HG03139 (cell line): Measurements from ENCODE around the gene PLEKHM1.
A peak's percentile ranks its signal among the peaks of the same experiment; 100 is the strongest.
"Not testable (repeated sequence)": the region's sequence is repeated elsewhere in the genome, so short reads cannot be mapped to it uniquely, and the experiment has no call there.

Experiments used
- ATAC-seq: cut with Tn5 transposase; IDR thresholded peaks from one replicate; pipeline ENCODE4 v1.9.1; 2021; ENCODE audit not compliant: unreplicated experiment

The PLEKHM1 gene

DNA sequence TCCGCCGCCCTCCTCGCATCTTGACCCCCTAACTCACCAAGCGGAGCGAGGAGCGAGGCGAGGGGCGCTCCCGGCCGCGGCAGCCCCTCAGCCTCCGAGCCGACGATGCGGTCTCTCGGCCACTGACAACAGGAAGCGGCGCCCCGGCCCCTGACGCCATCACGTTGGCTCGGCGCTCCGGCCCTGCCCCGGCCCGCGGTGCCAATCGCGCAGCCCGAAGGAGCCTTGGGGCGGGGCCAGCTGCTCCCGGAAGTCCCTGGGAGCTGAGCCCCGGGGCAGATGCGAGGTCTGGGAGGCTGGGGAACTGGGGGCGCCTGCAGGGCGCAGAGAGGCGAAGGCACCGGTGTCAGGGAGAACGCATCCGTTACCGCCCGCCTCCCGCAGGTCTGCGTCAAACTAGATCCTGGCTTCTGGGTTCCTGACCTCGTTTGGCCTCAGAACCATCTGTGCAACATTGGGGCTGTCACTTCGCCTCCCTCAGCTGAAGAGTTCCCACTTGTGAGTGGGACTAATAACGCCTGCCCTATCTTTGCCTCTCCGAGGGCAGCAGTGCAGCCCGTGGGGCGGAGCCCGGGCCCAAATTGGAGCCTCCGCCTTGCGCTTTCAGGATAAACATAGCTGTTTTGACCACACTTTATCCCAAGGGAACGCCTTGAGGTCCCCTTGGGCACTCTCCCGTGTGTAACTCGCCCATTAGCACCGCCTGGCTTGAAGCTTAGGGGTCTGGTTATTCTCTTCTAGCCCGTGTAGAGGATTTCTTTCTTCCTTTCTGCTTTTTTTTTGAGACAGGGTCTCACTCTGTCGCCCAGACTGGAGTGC, at the start of gene PLEKHM1:
PLEKHM1 (minus strand) TSS at position 107 of the 819 bp plus-strand sequence. CDS start 8,237 bp downstream, outside the sequence.
- ATAC-seq: peak; percentile 87

DNA sequence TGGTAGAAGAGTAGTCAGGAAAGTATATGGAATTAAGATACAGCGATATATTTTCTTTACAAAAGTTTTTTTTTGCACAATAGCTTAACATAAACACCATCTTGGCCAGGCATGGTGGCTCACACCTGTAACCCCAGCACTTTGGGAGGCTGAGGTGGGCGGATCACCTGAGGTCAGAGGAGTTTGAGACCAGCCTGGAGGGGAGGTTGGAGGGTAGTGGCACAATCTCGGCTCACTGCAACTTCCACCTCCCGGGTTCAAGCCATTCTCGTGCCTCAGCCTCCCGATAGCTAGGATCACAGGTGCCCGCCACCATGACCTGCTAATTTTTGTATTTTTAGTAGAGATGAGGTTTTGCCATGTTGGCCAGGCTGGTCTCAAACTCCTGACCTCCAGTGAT, 47.6 kb upstream of the PLEKHM1 start:
- ATAC-seq: not testable (repeated sequence)

DNA sequence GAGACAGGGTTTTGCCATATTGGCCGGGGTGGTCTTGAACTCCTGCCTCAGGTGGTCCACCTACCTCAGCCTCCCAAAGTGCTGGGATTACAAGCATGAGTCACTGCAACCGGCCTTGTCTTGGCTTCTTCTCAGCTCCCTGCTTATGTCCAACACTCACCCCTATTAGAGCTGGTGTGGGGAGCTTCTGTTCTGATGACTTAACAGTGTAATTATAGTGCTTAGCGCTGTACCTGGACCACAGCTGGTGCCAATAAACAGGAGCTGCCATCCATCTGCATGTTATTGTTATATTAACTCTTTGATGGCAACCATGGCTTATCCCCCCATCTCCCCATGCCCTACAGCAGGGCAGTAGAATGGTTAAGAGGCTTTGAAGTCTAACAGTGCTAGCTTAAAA, 15.6 kb upstream of the PLEKHM1 start:
- ATAC-seq: not testable (repeated sequence)

DNA sequence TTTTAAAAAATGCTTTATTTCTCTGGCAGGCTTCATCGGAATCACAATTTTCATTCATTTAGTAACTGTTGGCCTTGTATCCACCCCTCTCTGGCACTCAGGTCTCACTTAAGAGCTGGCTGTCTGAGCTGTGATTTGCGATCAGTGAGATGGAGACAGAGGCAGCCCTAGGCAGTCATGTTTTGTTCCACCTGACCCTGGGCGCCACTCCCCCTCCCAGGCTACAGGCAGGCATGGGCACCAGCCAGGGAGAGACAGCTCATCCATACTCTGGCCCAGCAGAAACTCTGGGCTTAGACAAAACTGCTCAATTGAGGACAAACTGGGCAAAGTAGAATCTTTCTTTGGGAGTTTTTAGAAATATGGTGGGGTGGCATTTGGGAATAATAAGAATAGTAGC, 14.7 kb upstream of the PLEKHM1 start:
- not testable (repeated sequence) for ATAC-seq

DNA sequence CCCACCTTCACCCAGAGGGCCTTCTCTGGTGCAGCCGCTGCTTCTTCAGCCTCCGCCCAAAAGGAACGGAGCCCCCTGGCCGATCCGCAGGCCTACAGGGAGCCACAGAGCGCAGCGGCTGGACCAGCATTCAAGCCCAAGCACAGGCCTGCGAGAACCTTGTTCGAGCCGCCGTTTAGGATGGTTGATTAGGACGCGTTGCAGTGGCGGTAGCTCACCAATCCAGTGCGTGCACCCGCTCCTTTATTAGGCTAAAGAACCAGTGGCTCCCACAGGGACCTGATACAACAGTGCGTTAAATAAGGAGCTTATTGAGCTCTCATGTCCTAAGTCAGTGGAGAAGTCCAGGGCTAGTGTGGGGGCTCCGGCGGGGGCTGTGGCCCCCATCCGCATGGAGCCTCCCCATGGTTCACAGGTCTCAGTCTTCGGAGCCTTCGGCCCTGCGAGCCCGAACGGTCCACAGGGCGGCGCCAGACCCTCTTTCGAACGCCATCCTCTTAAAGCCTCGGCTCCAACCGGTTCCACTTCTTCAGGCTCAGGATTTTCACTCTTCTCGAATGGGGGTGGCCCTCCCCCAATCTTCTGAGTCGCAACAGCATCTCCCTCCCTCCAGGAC, 10.7 kb upstream of the PLEKHM1 start:
- ATAC-seq: not testable (repeated sequence)

DNA sequence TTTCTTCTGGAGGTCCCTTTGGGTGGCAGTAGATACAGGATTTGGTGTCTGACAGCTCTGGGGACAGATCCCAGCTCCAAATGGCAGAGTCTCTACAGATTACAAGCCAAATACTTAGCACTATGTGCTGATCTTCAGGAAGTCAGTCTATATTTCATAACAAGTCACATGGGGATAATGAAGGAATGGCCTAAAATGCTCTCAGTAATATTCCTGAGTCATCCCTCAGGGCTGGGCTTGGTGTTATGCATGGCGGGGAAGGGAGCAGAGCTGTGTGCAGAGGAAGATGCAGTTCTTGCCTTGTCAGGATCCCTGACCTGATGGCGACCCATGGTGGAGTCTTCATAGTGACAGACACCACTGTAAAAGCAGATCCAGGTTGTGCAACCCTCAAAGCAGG, 10.0 kb upstream of the PLEKHM1 start:
- ATAC-seq: not testable (repeated sequence)

DNA sequence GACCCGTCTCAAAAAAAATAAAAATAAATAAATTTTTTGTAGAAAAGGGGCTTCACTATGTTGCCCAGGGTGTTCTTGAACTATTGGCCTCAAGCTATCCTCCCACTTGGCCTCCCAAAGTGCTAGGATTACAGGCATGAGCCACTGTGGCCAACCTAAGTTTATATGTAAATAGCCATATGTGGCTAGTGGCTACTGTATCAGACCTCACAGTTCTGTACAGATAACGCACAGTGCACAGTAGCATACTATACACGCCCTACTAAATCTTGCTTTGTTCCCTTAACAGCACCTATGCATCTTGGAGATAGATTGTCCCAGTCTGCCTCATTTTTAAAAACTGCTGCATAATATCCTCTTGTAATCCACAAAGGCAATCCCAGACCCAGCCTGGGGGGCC, 8.7 kb upstream of the PLEKHM1 start:
- ATAC-seq: not testable (repeated sequence)

DNA sequence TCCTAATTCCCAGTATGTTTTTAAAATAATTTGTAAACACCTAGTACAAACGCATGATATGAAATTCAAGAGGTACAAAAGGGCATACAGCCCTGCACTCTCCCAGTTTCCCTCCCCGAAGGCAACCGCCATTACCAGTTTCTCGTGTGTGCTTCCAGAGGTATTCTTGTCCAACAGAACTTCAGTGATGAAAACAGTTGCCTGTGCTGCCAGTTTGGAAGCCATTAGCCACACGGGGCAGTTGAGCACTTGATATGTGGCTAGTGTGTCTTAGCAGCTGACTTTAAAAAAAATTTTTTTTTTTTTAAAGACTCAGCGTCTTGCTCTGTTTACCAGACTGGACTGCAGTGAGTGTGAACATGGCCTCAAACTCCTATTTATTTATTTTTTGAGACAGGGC, 7.9 kb upstream of the PLEKHM1 start:
- ATAC-seq: not testable (repeated sequence)

DNA sequence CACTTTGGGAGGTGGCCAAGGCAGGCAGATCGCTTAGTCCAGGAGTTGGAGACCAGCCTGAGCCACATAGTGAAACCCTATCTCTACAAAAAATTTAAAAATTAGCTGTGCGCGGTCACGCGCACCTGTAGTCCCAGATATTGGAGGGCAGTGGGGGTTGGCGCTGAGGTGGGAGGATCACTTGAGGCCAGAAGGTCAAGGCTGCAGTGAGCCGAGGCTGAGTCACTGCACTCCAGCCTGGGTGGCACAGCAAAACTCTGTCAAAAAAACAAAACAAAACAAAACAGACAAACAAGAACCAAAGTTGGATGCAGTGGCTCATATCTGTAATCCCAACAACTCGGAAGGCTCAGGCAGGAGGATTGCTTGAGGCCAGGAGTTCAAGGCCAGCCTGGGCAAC, 6.9 kb upstream of the PLEKHM1 start:
- ATAC-seq: not testable (repeated sequence)

DNA sequence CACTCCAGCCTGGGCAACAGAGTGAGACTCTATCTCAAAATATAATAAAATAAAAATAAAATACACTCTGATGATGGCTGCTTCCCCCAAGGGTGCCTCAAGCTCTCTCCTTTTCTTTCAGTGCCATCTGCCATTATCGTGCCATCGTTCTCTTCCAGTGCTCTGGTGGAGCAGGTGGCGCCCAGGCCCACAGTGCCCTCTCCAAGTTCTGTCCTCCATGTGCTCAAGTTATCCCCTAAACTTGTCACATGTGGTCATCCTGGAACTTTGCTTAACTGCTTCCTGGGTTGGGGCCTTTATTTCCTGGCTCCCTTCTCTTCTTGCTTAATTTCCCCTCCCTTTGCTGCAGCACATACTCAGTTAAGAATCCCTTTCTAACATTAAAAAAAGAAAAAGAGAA, 6.0 kb upstream of the PLEKHM1 start:
- not testable (repeated sequence) for ATAC-seq

DNA sequence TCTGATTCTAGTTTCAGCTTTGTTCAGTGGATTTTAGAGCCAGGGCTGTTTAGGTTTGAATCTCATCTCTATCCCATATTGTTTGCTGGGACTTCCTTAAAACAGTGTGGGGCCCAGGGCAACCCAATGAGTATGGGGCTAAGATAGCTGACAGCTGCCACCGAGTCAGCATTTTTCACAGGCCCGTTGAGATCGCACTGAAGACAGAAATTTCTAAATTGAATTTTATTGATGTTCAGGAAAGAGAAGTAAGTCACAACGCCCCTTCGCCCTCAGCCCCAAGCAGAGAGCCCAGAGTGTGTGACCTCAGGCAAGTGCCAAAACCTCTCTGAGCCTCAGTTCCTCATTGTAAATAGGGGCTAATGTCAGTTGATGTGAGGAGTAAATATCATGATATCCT, 4.0 kb upstream of the PLEKHM1 start:
- ATAC-seq: not testable (repeated sequence)

DNA sequence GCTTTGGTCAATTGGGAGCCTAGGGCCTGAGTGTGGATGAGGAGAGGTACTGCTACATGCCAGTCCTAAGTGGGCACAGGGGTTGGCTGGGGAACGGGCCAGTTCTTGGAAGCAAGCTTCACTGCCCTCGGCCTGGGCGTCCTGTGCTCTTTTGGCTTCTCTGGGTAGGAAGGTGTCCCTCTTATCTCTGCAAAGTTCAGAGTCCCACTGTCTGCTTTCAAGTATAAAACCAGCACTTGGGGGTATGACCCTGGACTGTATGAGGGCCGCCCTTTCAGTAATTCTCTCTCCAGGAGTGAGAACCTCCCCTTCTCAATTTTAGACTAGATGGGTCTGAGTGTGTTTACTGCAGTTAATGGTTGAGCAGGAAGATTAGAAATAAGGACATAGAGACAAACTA, 1.6 kb upstream of the PLEKHM1 start:
- ATAC-seq: not testable (repeated sequence)

DNA sequence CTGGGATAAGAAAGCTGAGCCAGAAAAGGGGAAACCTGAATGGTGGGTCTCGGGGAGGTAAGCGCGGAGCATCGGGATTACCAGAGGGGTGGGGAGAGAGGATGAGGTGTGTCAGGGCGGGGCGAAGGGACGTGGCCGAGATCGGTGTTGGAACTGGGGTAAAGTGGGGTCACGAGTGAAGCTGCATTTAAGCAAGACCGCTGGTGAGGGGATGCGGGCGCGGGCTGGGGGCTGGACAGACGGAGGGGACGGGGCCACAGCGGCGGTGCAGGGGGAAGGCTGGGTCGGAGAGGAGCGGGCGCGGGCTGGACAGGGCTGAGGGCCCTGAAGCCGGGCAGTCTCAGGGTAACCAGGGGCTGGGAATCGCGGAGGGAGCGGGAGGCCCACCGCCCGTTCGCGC, 323 bp downstream of the PLEKHM1 start:
- ATAC-seq: peak; percentile 14

DNA sequence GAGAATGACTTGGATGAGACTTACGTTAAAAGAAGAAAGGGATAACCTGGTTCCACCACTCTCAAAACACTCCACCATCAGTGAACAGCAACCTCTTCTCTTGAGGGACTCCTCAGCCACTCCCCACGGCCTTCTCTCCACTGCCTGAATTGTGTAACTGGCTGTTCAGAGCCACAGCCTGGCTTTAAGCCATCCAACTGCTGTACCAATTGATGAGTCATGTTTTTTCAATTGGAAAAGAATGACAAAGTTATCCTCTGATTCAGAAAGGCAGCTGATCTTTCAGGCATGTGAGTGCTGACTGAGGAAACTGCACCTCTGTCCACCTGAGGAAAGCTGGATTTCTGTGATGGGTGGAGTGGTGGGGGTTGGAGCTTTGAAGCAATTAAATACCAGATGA, 2.8 kb downstream of the PLEKHM1 start:
- not testable (repeated sequence) for ATAC-seq

DNA sequence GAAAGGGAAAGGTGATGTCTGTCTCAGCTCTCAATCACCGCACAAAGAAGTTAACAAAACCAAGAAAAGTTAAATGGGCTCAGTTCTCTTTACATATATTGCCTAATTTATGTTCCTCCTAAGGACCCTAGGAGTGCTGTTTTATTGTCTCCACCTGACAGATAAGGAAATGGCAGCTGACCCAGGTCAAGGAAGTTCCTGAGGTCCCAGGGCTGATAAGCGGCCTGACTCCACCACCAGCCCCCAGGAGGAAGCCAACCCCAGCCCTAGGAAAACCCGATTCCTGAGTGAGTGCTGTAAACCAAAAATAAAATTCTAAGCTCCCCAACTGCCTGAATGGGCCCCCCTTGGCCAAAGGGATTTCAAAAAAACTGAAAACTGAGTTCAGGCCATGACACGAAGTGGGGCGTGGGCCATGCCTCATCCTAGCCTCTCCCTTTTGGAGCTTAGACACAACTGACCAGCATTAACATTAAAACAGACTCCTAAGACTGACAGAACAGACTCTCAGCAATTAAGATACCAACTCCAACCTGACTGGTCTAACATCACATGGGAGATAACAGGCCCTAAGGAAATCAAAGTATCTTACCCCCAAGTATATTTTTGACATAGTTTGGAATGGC, 6.8 kb downstream of the PLEKHM1 start:
- not testable (repeated sequence) for ATAC-seq

DNA sequence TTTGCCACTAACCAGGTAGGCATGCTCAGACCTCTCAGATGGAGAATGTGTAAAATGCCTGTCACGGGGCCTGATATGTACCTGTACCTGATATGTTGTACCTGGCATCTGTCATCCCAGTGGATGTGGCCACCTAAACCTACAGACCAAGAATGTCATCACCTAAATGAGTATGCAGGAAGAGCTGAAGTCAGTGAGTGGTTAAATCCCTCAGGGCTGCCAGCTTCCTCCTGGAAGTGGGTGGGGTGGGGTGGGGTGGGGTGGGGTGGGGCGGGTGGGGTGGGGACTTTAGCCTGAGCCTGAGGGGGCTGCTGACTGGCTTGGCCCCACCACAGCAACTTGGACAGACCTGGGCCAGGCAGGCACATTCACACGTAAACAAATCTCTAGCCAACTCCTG, 7.3 kb downstream of the PLEKHM1 start:
- not testable (repeated sequence) for ATAC-seq

DNA sequence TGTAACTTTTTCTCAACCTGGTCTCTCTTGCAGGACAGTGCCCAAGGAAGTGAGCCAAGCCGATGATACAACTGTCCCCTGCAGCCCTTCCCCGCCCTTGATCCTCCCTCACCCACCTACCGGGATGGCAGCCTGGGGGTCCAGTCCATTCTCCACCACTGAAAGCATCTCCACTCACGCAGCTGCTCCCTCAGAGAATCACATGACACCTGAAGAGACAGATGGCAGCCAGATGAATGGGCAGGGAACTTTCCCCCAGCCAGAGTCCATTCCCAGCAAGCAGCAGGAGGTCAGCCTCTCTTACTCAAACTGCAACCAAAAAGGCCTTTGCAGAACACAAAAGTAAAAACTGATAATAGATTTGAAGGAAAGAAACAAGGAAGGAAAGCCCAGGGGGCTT, 8.2 kb downstream of the PLEKHM1 start:
- not testable (repeated sequence) for ATAC-seq

DNA sequence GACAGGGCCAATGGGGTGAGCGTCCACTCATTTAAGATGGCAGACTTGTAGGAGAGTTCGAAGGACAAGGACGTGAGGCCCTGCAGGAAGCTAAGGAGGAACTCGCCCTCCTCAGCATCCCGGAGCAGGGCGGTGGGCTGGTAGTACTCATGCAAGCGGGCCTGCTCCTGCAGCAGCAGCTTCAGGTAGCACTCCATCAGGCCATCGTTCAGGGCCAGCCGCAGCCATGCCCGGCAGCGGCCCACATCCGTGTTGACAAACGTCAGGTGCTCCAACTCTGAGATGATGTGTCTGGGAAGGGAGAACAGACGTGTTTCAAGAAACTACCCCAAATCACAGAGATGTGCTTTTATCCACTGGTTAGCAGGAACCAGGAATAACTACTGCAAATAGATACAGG, 15.1 kb downstream of the PLEKHM1 start:
- not testable (repeated sequence) for ATAC-seq

DNA sequence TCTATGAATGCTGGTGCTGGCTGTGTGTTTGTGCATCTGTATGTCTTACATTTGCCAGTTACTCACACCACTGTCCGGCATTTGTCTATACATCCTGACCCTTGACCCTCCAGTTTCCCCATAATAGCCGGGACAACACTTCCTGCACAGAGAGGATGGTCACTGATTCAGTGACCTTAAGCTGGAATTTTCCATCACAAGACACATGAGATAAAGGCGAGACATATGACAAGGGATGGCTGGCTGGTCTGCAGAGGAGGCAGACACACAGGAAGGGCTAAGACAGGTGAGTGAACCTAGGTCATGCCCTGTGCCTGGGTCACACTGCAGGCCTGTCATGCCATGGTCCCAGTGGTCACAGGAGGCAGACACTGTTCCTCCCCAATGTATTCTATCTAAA, 18.3 kb downstream of the PLEKHM1 start:
- not testable (repeated sequence) for ATAC-seq

DNA sequence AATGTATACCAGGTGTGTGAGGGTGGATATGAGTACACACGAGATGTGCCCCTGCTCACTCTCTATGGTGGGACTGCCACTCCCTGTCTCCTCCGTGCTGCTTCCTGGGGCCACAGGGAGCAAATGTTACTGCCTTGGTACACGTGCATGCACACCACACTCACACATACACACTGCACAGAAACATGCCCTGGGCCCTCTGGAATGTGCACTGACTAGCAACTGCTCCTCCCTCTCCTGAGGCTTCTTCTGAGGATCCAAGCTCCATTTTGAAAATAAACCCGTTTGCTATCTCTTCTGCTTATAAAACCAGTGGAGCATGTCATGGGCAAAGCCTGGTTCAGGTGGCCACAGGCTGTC, 21.3 kb downstream of the PLEKHM1 start:
- ATAC-seq: not testable (repeated sequence)

DNA sequence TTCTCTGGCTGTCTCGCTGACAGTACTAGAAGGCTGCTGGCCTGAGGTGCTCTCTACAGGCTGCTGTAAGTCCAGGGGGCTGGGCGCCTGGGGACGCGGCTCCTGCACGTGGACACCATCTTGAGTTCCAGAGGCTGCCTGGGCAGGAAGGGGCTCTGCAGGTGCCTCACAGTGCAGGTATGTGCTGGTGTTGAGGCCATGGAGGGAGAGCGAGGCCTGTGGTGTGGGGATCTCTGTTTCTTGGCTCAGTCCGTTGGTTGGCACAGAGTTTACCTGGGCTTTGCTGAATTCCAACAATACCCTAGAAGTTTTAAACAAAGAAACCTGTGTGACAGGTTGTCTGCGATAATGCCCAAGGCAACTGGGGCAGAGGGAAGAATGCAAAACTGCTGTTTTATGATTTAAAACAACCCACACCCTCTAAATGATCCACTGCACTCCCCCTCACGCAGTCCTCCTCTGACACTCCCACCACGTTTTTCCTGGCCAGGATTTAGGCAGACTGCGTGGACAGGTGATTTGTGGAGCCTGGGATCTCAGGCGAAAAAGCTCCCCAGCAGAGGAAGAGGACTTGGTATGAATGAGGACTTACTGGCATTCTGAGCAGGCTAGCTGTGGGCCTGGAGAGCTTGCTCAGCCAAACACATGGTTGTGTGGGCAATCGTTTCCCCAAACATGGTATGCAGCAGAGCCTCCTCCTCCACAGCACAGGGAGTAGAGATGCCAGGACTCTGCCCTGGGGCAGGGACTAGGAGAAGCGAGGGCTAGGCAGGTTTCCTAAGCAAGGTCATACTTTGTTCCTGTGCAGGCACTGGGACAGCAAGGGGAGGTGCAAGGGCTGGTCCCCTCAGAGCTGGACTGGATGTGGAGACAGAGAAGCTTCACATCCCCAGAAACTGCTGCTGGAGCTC, 22.0 kb downstream of the PLEKHM1 start:
- ATAC-seq: not testable (repeated sequence)
